Measurements from ENCODE around the gene TAAR6.

DNA sequence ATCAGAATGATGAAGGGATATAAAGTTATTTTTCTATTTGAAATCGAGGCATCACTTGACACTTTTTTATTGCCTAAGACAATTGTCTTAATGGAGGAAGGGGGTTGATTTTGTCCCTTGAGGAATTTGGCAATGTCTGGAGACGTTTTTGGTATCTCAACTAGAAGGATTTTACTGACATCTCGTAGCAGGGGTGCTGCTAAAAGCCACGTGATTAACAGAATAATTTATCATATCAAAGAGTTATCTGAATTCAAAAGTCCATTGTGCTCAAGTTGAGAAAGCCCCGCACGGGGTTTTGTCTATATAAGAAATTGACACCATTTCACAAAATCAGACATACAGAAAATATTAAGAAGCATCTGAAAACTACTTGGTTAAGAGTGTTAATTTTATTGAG is 1.5 kb upstream of the TAAR6 start:
- TF ChIP-seq, protein P1, sequence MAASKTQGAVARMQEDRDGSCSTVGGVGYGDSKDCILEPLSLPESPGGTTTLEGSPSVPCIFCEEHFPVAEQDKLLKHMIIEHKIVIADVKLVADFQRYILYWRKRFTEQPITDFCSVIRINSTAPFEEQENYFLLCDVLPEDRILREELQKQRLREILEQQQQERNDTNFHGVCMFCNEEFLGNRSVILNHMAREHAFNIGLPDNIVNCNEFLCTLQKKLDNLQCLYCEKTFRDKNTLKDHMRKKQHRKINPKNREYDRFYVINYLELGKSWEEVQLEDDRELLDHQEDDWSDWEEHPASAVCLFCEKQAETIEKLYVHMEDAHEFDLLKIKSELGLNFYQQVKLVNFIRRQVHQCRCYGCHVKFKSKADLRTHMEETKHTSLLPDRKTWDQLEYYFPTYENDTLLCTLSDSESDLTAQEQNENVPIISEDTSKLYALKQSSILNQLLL (CRISPR knock-in tag; IDR thresholded peaks at IDR 0.05; ENCODE audit: borderline replicate concordance), result no peak
- TF ChIP-seq, protein P2, sequence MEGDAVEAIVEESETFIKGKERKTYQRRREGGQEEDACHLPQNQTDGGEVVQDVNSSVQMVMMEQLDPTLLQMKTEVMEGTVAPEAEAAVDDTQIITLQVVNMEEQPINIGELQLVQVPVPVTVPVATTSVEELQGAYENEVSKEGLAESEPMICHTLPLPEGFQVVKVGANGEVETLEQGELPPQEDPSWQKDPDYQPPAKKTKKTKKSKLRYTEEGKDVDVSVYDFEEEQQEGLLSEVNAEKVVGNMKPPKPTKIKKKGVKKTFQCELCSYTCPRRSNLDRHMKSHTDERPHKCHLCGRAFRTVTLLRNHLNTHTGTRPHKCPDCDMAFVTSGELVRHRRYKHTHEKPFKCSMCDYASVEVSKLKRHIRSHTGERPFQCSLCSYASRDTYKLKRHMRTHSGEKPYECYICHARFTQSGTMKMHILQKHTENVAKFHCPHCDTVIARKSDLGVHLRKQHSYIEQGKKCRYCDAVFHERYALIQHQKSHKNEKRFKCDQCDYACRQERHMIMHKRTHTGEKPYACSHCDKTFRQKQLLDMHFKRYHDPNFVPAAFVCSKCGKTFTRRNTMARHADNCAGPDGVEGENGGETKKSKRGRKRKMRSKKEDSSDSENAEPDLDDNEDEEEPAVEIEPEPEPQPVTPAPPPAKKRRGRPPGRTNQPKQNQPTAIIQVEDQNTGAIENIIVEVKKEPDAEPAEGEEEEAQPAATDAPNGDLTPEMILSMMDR (IDR thresholded peaks at IDR 0.05 in 2 of 3, conservative IDR thresholded peaks at IDR 0.05 in 1 of 3; ENCODE audit: insufficient read depth in 2 of 3, low read depth in 1 of 3, low read length in 3 of 3), result no peak
- no peak for TF ChIP-seq ZNF175 (CRISPR knock-in tag; IDR thresholded peaks at IDR 0.05; ENCODE audit: low read depth)
- TF ChIP-seq, protein P3, sequence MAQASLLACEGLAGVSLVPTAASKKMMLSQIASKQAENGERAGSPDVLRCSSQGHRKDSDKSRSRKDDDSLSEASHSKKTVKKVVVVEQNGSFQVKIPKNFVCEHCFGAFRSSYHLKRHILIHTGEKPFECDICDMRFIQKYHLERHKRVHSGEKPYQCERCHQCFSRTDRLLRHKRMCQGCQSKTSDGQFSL (CRISPR knock-in tag; IDR thresholded peaks at IDR 0.05), result no peak
- TF ChIP-seq, protein P3 (tag; IDR thresholded peaks at IDR 0.05), result no peak
- no peak for TF ChIP-seq RAD51 (IDR thresholded peaks at IDR 0.05; ENCODE audit: borderline replicate concordance, low read depth)
- no peak for TF ChIP-seq RUNX1 (IDR thresholded peaks at IDR 0.05; ENCODE audit: low read depth)
- TF ChIP-seq, protein P4, sequence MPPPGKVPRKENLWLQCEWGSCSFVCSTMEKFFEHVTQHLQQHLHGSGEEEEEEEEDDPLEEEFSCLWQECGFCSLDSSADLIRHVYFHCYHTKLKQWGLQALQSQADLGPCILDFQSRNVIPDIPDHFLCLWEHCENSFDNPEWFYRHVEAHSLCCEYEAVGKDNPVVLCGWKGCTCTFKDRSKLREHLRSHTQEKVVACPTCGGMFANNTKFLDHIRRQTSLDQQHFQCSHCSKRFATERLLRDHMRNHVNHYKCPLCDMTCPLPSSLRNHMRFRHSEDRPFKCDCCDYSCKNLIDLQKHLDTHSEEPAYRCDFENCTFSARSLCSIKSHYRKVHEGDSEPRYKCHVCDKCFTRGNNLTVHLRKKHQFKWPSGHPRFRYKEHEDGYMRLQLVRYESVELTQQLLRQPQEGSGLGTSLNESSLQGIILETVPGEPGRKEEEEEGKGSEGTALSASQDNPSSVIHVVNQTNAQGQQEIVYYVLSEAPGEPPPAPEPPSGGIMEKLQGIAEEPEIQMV (tag; conservative IDR thresholded peaks at IDR 0.05; ENCODE audit: low read depth), result no peak
- no peak for TF ChIP-seq POLR2A (conservative IDR thresholded peaks at IDR 0.05)
